ENCODE data around the gene KCNAB2.

Gene KCNAB2

GRCh38 chr1:6100861-6101783 is 55.4 kb downstream of the KCNAB2 start:
- TF ChIP-seq, protein P1, sequence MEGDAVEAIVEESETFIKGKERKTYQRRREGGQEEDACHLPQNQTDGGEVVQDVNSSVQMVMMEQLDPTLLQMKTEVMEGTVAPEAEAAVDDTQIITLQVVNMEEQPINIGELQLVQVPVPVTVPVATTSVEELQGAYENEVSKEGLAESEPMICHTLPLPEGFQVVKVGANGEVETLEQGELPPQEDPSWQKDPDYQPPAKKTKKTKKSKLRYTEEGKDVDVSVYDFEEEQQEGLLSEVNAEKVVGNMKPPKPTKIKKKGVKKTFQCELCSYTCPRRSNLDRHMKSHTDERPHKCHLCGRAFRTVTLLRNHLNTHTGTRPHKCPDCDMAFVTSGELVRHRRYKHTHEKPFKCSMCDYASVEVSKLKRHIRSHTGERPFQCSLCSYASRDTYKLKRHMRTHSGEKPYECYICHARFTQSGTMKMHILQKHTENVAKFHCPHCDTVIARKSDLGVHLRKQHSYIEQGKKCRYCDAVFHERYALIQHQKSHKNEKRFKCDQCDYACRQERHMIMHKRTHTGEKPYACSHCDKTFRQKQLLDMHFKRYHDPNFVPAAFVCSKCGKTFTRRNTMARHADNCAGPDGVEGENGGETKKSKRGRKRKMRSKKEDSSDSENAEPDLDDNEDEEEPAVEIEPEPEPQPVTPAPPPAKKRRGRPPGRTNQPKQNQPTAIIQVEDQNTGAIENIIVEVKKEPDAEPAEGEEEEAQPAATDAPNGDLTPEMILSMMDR (IDR thresholded peaks at IDR 0.05), result no peak
- TF ChIP-seq ZFX (IDR thresholded peaks at IDR 0.05; ENCODE audit: borderline replicate concordance), result no peak
- no peak overlapping the region for H3K27ac ChIP-seq

- TF ChIP-seq, protein P1 (IDR thresholded peaks at IDR 0.05), result no peak
- TF ChIP-seq ZFX (IDR thresholded peaks at IDR 0.05; ENCODE audit: borderline replicate concordance), result no peak
- H3K27ac ChIP-seq, result no peak overlapping the region
These were observed 56.3 kb downstream of the KCNAB2 start for GRCh38 chr1:6101826-6102531.

GRCh38 chr1:6102532-6102845 is 56.8 kb downstream of the KCNAB2 start:
- H3K27ac ChIP-seq, result no peak overlapping the region
- no peak for TF ChIP-seq ZFX (IDR thresholded peaks at IDR 0.05; ENCODE audit: borderline replicate concordance)
- TF ChIP-seq, protein P1 (IDR thresholded peaks at IDR 0.05), result no peak

- TF ChIP-seq ZFX (IDR thresholded peaks at IDR 0.05; ENCODE audit: borderline replicate concordance), result no peak
- TF ChIP-seq, protein P1 (IDR thresholded peaks at IDR 0.05), result no peak
- H3K27ac ChIP-seq, result no peak overlapping the region
These were observed 57.6 kb downstream of the KCNAB2 start for GRCh38 chr1:6103111-6103853.

DNA sequence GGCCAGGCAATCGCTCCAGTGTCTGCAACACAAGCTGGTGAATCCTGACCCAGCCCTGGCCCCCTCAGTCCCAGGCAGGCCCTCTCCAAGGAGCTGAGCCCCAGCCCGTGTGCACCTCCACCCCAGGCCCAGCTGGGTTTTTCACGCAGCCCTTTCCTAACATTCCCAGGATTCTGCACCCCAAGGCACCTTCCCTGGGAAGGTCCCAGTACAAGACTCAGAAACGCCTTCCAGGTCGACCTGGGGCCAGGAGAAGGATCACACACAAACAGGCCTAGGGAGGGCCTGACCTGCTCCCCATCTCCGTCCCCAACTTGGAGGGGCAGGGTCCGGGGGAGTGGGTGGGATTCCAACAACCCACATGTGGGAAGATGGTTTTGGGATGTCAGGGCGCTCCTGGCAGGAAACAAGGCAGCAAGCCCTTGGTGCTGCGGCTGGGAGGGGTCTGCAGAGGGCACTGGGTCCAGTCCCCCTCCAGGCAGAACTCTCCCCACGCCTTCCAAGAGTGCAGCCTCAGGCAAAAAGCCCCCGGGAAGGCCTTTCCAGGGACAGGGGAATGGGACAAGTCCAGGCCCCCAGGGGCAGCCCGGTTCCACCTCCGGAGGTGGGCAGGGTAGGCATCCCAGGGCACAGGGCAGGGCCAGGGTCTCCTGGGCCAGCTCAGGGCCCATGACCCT is 58.3 kb downstream of the KCNAB2 start:
- TF ChIP-seq, protein P1 (IDR thresholded peaks at IDR 0.05), result no peak
- TF ChIP-seq ZFX (IDR thresholded peaks at IDR 0.05; ENCODE audit: borderline replicate concordance), result no peak
- H3K27ac ChIP-seq, result no peak overlapping the region

DNA sequence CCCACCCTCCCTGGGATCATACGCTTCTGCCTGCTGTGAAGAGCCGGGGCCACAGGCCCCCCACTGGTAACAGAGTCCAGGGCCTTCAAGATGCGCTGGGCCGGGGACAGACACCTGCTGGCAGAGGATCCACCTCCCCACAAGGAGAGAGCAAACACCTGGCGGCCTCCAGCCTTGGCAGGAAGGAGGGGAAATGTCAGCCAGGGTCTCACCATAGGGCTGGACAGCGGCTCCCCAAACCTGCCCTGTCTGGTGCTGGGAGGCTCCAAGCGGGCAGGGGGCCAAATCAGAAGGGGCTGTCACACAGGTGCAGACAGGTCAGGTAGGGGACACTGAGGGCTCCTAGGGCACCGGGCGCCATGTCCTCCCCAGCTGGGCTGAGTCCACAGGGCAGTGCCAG is 58.9 kb downstream of the KCNAB2 start:
- TF ChIP-seq ZFX (IDR thresholded peaks at IDR 0.05; ENCODE audit: borderline replicate concordance), result no peak
- TF ChIP-seq, protein P1 (IDR thresholded peaks at IDR 0.05), result no peak
- H3K27ac ChIP-seq, result no peak overlapping the region
